Effector CD8-positive, alpha-beta T cell (primary cell): ENCODE results near the gene PIGT.

ENCODE experiments used
- DNase-seq: peaks from one replicate; lab custom pipeline; 2025; lab: John Stamatoyannopoulos, UW
- total RNA-seq, 4 experiments: gene quantifications; one replicate each; lab custom pipeline; 2026; lab: John Stamatoyannopoulos, UW

Gene PIGT
- total RNA-seq: 73.7 to 86.5 (median 78.2) reads per million in 4 experiments

DNA sequence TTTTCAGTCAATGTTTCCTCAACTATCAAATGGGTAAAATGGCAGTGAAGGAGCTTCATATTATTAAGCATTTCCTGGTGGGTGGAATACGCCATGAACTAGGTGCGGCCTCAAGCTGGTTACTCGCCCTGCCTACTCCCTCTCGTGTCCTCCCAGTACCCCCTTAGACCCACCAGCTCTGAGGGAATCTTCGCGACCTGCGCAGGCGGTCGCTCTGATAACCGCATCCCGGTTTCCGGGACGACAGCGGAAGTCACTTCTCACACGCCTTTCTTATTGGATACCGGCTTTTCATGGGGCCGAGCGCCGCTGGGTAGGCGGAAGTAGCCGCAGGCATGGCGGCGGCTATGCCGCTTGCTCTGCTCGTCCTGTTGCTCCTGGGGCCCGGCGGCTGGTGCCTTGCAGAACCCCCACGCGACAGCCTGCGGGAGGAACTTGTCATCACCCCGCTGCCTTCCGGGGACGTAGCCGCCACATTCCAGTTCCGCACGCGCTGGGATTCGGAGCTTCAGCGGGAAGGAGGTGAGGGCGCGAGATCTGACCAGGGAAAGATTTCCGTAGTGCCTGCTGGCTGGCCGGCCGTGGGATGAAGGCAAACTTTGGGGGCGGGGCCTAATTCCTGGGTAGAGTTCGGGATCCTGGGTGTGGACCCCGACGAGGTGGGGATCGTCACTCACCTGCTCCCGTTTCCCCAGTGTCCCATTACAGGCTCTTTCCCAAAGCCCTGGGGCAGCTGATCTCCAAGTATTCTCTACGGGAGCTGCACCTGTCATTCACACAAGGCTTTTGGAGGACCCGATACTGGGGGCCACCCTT is at the start of gene PIGT:
TSS of gene PIGT (plus strand) at position 320 of the 816 bp plus-strand sequence. CDS start at position 336, 16 bp downstream.
- peak; percentile 88 for DNase-seq

DNA sequence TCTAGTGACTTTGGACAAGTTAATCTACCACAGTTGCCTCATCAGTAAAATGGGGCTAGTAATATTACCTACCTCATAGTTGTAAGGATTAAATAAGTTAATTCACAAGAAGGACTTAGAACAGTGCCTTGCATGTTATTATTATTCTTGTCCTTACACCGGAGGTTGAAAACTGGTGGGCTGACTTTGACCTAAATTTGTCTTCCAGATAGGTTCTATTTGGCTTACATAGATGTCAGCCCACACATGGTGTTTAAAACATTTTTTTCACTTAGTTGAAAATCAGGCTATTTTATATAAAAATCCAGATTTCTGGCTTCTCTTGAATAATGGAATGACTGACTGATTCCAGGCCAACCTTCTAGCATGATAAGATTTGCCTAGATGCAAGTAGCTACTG is 49.7 kb upstream of the PIGT start:
- DNase-seq: no peak

- DNase-seq: no peak
Measured at GRCh38 chr20:45366631-45367030, 49.3 kb upstream of the PIGT start.

- no peak for DNase-seq
Measured at GRCh38 chr20:45367126-45367525, 48.8 kb upstream of the PIGT start.

GRCh38 chr20:45368221-45368980 is 47.5 kb upstream of the PIGT start:
- DNase-seq: no peak

GRCh38 chr20:45370571-45371160 is 45.3 kb upstream of the PIGT start:
- no peak for DNase-seq

DNA sequence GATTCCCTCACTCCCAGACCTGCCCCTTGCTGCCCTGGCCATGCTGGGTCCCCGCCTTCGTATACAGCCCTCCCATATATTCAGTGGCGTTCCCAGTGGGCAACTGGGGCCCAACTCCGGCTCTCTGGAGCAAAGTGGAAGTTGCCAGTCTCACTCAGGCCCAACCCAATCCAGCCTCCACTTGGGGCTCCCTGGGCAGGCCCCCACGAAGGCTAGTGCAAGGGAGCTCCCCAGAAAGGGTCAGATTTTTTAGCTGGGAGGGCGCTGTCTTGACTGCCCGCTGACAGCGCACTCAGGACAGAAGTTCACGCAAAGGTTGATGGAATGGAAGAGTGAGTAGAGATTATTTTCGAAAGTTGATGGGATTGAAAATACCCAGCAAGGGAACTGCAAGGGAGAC is 43.7 kb upstream of the PIGT start:
- no peak for DNase-seq

- no peak for DNase-seq
Measured at GRCh38 chr20:45372646-45373352, 43.1 kb upstream of the PIGT start.

DNA sequence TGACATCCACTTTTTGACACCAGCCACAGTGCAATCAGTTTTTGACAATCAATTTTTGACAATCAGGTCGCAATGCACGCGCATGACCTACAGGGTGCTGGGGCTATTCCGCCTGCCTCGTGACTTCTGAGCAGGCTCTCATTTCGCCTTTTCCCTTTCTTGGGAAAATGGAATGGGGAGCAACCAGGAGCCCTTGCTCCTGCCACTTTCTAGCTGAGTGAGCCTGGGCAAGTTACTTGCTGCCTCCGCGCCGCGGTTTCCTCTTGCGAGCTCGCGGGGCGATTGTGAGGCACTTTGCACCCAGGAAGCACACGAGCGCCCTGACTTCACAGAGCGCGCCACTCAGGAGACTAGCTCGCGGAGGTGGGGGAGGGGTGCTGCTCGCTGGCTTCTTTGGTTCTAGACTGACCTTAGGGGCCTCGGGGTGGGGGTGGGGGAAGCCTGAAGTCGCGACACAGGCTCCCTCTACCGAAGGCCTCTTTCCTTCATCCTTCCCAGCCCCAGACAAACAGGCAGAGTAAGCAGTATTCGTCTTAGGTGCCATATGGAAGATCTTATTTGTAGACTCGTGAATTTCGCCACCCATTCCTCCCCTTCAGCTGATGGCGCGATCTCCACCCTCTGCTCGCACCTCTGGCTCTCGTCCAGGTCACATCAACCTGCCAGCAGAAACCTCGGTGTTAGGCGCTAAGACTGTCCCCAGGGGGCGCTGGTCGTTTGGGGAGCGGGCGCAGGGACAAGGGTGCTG is 42.4 kb upstream of the PIGT start:
- DNase-seq: peak; percentile 84

GRCh38 chr20:45374101-45374467 is 41.9 kb upstream of the PIGT start:
- no peak for DNase-seq

GRCh38 chr20:45374966-45375365 is 41.0 kb upstream of the PIGT start:
- DNase-seq: no peak

DNA sequence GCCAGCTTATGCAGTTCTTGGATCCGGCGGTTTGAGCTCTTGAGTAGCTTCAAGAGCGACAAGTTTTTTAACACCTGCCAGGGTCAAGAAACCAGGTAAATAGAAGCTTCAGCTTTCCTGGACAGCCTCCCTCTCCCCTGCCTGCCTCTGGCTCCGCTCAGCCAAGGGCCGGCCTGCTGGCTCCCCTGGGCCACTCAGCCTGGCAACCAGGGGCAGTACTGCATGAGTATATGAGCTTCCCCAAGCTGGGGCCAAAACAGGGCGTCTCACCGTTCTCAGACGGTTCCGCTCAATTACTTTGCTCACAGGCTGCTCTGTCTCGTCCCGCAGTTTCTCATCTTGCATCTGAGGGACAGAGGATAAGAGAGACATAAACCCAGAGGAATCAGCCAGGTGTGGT is 38.7 kb upstream of the PIGT start:
- DNase-seq: no peak

DNA sequence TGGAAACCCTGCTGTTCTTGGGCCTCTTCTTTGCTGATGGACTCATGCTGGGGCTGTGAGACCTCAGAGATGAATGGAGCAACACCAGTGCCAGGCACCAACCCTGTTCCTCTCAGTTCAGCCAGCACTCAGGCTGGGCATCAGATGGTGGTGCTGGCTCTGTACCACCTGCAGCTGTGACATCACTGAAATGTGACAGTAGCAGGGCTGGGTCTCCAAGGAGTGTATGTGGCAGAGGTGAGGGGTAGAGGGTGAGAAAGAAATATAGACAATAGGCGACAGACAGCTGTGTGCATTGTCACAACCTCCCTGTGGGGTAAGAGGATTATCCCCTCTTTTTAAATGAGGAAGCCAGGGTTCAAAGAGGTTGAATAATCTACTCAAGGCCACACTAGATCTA is 37.8 kb upstream of the PIGT start, which contains the start of gene TP53TG5:
TSS of gene TP53TG5 (minus strand) at position 135 of the 400 bp plus-strand sequence. CDS start at position 46, 89 bp downstream.
- no peak for DNase-seq

DNA sequence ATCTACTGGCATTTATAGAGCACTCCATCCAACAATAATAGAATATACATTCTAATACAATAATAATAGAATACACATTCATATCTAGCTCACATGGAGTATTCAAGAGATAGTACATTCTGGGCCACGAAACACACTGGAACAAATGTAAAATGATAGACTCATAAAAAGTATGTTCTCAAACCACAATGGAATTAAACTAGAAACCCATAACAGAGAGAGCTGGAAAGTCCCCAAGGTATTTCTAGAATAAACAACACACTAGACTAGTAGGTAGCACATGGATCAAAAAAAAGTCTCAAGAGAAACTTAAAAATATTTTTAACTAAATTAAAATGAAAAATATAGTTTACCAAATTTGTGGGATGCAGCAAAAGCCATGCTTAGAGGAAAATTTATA is 28.7 kb upstream of the PIGT start:
- no peak for DNase-seq

DNA sequence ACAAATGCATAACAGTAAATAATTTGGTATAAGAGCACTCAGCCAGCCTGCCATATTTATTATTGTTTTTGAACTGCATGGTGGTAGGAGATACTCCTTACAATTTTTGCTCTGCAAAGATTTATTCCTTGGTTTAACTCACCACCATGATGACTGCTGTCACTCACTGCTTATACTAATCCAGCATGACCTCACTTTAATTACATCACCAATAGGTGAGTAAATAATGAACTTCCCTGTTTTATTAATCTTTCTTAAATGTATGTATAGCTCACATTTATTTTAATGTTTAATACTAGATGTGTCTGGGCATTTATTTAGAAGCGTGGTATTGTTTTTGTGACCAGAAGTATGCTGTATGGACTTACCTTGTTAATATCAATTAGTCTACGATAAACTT is 25.0 kb upstream of the PIGT start:
- DNase-seq: no peak

GRCh38 chr20:45391559-45391958 is 24.4 kb upstream of the PIGT start:
- DNase-seq: no peak

- DNase-seq: no peak
Measured at GRCh38 chr20:45392733-45393132, 23.2 kb upstream of the PIGT start.

GRCh38 chr20:45394221-45395113 is 21.5 kb upstream of the PIGT start:
- DNase-seq: no peak

GRCh38 chr20:45395114-45395415 is 20.9 kb upstream of the PIGT start:
- no peak for DNase-seq

DNA sequence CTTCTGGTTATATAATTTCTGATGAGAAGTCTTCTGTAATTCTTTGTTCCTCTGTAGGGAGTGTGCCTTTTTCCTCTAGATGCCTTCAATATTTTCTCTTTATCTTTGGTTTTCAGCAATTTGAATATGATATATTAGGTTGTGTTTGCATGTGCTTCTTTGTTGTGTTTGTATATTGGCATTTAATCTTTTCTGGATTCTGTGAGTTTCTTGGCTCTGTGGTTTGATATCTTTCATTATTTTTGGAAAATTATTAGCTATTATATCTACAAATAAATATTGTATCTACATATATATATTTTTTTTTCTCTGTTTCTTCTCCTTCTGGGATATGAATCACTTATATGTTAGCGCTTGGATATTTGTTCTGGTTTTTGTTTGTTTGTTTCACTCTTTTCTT is 16.9 kb upstream of the PIGT start:
- no peak for DNase-seq
